HTR-8/SVneo (cell line): ENCODE results near the gene AFF3.

ENCODE experiments used
- DNase-seq: peaks from one replicate; pipeline ENCODE4 v3.0.0; 2011; ENCODE audit warnings: low spot score, mixed read lengths; ENCODE audit not compliant: insufficient read length
- FAIRE-seq: peaks from 2 replicates; lab custom pipeline; 2011; peaks lifted over from hg19 to GRCh38; lab: Jason Lieb, UNC

AFF3 gene

GRCh38 chr2:99878581-99879350 lies 263.6 kb downstream of the AFF3 start:
- FAIRE-seq (no peak), DNase-seq (peak; percentile 53)

- no peak for FAIRE-seq
These were observed 264.4 kb downstream of the AFF3 start for GRCh38 chr2:99877963-99878362.

GRCh38 chr2:99876956-99877355 lies 265.4 kb downstream of the AFF3 start:
- no peak for DNase-seq
- no peak for FAIRE-seq

More at GRCh38 chr2:99877963-99878362, 264.4 kb downstream of the AFF3 start:
- DNase-seq = no peak

GRCh38 chr2:99875627-99876201 lies 266.7 kb downstream of the AFF3 start:
- FAIRE-seq (no peak), DNase-seq (no peak)

- FAIRE-seq = no peak
- peak; percentile 21 for DNase-seq
These were observed 274.1 kb downstream of the AFF3 start for GRCh38 chr2:99868260-99868659.

- FAIRE-seq (peak; percentile 65), DNase-seq (peak; percentile 63)
These were observed 274.6 kb downstream of the AFF3 start for GRCh38 chr2:99867770-99868169.

- FAIRE-seq = no peak
- DNase-seq = no peak
These were observed 276.3 kb downstream of the AFF3 start for GRCh38 chr2:99865818-99866676.

- DNase-seq = no peak
- FAIRE-seq = no peak
These were observed 277.5 kb downstream of the AFF3 start for GRCh38 chr2:99864561-99865553.

- no peak for FAIRE-seq
- no peak for DNase-seq
These were observed 278.5 kb downstream of the AFF3 start for GRCh38 chr2:99863903-99864270.

GRCh38 chr2:99863236-99863902 lies 279.0 kb downstream of the AFF3 start:
- no peak for DNase-seq
- FAIRE-seq = no peak

- DNase-seq (no peak), FAIRE-seq (no peak)
These were observed 279.8 kb downstream of the AFF3 start for GRCh38 chr2:99862566-99862965.

- FAIRE-seq = no peak
These were observed 281.0 kb downstream of the AFF3 start for GRCh38 chr2:99861376-99861760.

GRCh38 chr2:99860720-99861375 lies 281.5 kb downstream of the AFF3 start:
- no peak for FAIRE-seq
- no peak for DNase-seq

More at GRCh38 chr2:99861376-99861760, 281.0 kb downstream of the AFF3 start:
- no peak for DNase-seq

GRCh38 chr2:99858951-99859596 lies 283.3 kb downstream of the AFF3 start:
- no peak for FAIRE-seq
- no peak for DNase-seq

GRCh38 chr2:99857867-99858444 lies 284.4 kb downstream of the AFF3 start:
- FAIRE-seq = no peak

GRCh38 chr2:99857372-99857771 lies 285.0 kb downstream of the AFF3 start:
- FAIRE-seq (no peak), DNase-seq (no peak)

More at GRCh38 chr2:99857867-99858444, 284.4 kb downstream of the AFF3 start:
- DNase-seq = no peak

- FAIRE-seq = no peak
- no peak for DNase-seq
These were observed 286.3 kb downstream of the AFF3 start for GRCh38 chr2:99856119-99856518.
